ENCODE results near the gene SFXN3.

- TF ChIP-seq POLR2A (IDR thresholded peaks at IDR 0.05): no peak
- no peak for TF ChIP-seq EP300 (IDR thresholded peaks at IDR 0.05; ENCODE audit: low read depth)
Observed at GRCh38 chr10:101069441-101069840, 38.4 kb downstream of the SFXN3 start.
